SK-N-SH treated with all-trans-retinoic acid at 6 μM for 48 hours (cell line): ENCODE data around the gene MAP3K7.
A peak's percentile ranks its signal among the peaks of the same experiment; 100 is the strongest.

Source experiments
- ATAC-seq: fragments of 200-7000 bp; cut with Tn5 transposase; 3 replicates; pipeline ENCODE4 v1.9.1; 2020; ENCODE audit warnings: mild to moderate bottlenecking, moderate library complexity
- ARNTL ChIP-seq: fragments of 450-650 bp; formaldehyde crosslinking; IDR thresholded peaks from 2 replicates; pipeline ENCODE4 v1.5.0; 2020; ENCODE audit warnings: low read depth, mild to moderate bottlenecking, moderate library complexity, borderline replicate concordance
- BACH2 ChIP-seq: fragments of 250-450 bp; sonication (Bioruptor Pico); IDR thresholded peaks from 2 replicates; pipeline ENCODE4 v1.9.0; 2021; ENCODE audit warnings: mild to moderate bottlenecking, borderline replicate concordance
- CREB5 ChIP-seq: fragments of 250-450 bp; sonication (Bioruptor Pico); IDR thresholded peaks from 2 replicates; pipeline ENCODE4 v1.5.1; 2020; ENCODE audit warnings: low read depth, mild to moderate bottlenecking, moderate library complexity
- CSDC2 ChIP-seq: fragments of 250-450 bp; sonication (Bioruptor Pico); IDR thresholded peaks from 2 replicates; pipeline ENCODE4 v1.5.0; 2020; ENCODE audit warnings: mild to moderate bottlenecking, moderate library complexity
- CSRNP3 ChIP-seq: fragments of 250-450 bp; sonication (Bioruptor Pico); IDR thresholded peaks from 2 replicates; pipeline ENCODE4 v1.5.1; 2021; ENCODE audit warnings: mild to moderate bottlenecking, moderate library complexity
- ESRRG ChIP-seq: fragments of 250-450 bp; sonication (Bioruptor Pico); IDR thresholded peaks from 2 replicates; pipeline ENCODE4 v1.6.1; 2021; ENCODE audit warnings: mild to moderate bottlenecking
- GLIS3 ChIP-seq: fragments of 250-450 bp; sonication (Bioruptor Pico); IDR thresholded peaks from 2 replicates; pipeline ENCODE4 v1.5.0; 2020; ENCODE audit warnings: mild to moderate bottlenecking, moderate library complexity
- ISL1 ChIP-seq: fragments of 250-450 bp; sonication (Bioruptor Pico); IDR thresholded peaks from 2 replicates; pipeline ENCODE4 v2.1.2; 2022; ENCODE audit warnings: mild to moderate bottlenecking, moderate library complexity
- OSR1 ChIP-seq: fragments of 250-450 bp; sonication (Bioruptor Pico); IDR thresholded peaks from 2 replicates; pipeline ENCODE4 v1.8.0; 2022; ENCODE audit warnings: moderate library complexity, mild to moderate bottlenecking, inconsistent platforms
- PATZ1 ChIP-seq: fragments of 250-450 bp; sonication (Bioruptor Pico); IDR thresholded peaks from 2 replicates; pipeline ENCODE4 v1.8.0; 2020; ENCODE audit warnings: mild to moderate bottlenecking, moderate library complexity, borderline replicate concordance
- PPARA ChIP-seq: fragments of 250-450 bp; sonication (Bioruptor Pico); IDR thresholded peaks from 2 replicates; pipeline ENCODE4 v1.5.0; 2020; ENCODE audit warnings: mild to moderate bottlenecking, borderline replicate concordance
- RARB ChIP-seq: fragments of 250-450 bp; sonication (Bioruptor Pico); IDR thresholded peaks from 2 replicates; pipeline ENCODE4 v1.8.0; 2021; ENCODE audit warnings: mild to moderate bottlenecking, moderate library complexity
- SNAI2 ChIP-seq: fragments of 250-450 bp; sonication (Bioruptor Pico); IDR thresholded peaks from 2 replicates; pipeline ENCODE4 v1.5.0; 2020; ENCODE audit warnings: mild to moderate bottlenecking, moderate library complexity
- TCF4 ChIP-seq: fragments of 250-450 bp; sonication (Bioruptor Pico); IDR thresholded peaks from 2 replicates; pipeline ENCODE4 v1.8.0; 2021; ENCODE audit warnings: mild to moderate bottlenecking, moderate library complexity, borderline replicate concordance
- TOX ChIP-seq: fragments of 250-450 bp; sonication (Bioruptor Pico); IDR thresholded peaks from 2 replicates; pipeline ENCODE4 v1.8.0; 2021; ENCODE audit warnings: mild to moderate bottlenecking, moderate library complexity, borderline replicate concordance
- ZC3H10 ChIP-seq: fragments of 250-450 bp; sonication (Bioruptor Pico); IDR thresholded peaks from 2 replicates; pipeline ENCODE4 v1.5.1; 2021; ENCODE audit warnings: mild to moderate bottlenecking, moderate library complexity
- ZFP3 ChIP-seq: fragments of 250-450 bp; sonication (Bioruptor Pico); IDR thresholded peaks from 2 replicates; pipeline ENCODE4 v1.5.0; 2020; ENCODE audit warnings: mild to moderate bottlenecking, moderate library complexity
- ZNF565 ChIP-seq: fragments of 450-650 bp; formaldehyde crosslinking; conservative IDR thresholded peaks from 2 replicates; pipeline ENCODE4 v1.5.0; 2020; ENCODE audit warnings: low read depth, mild to moderate bottlenecking, moderate library complexity
- ZNF70 ChIP-seq: fragments of 450-650 bp; formaldehyde crosslinking; IDR thresholded peaks from 2 replicates; pipeline ENCODE4 v1.5.0; 2020; ENCODE audit warnings: mild to moderate bottlenecking, moderate library complexity
- ZNF8 ChIP-seq: fragments of 450-650 bp; formaldehyde crosslinking; IDR thresholded peaks from 2 replicates; pipeline ENCODE4 v1.5.0; 2020; ENCODE audit warnings: mild to moderate bottlenecking, moderate library complexity
- TF ChIP-seq, protein P1 (sequence below): fragments of 250-450 bp; sonication (Bioruptor Pico); IDR thresholded peaks from 2 replicates; pipeline ENCODE4 v1.5.0; 2020; ENCODE audit warnings: mild to moderate bottlenecking, moderate library complexity
- TF ChIP-seq, protein P2 (sequence below): fragments of 250-450 bp; sonication (Bioruptor Pico); IDR thresholded peaks from 2 replicates; pipeline ENCODE4 v1.8.0; 2021; ENCODE audit warnings: low read depth, mild to moderate bottlenecking, moderate library complexity, borderline replicate concordance

The MAP3K7 gene

GRCh38 chr6:90468080-90468479 lies 118.8 kb downstream of the MAP3K7 start (continued):
- TF ChIP-seq CREB5 (CRISPR knock-in tag) (no peak), RARB (CRISPR knock-in tag) (no peak), ZNF565 (CRISPR knock-in tag) (no peak), GLIS3 (CRISPR knock-in tag) (no peak), TCF4 (no peak), CSRNP3 (CRISPR knock-in tag) (no peak), PPARA (CRISPR knock-in tag) (no peak), ZC3H10 (no peak)
- TF ChIP-seq, all 23 proteins: peak for 0

DNA sequence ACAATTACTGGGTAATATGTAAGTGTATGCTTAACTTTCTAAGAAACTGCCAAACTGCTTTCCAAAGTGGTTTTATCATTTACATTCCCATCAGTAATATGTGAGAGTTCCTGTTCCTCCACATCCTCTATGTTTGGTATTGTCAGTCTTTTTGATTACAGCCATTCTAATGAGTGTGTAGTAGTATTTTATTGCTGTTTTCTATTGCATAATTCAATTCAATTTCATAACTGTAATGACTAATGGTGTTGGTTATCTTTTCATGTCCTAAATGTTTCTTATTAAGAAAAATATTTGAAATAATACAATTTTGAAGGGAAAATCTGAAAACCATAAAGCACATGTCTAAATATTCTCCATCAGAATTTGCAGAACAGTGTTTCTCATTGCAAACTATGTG lies 119.3 kb downstream of the MAP3K7 start:
- no peak for TF ChIP-seq ZNF8 (CRISPR knock-in tag)
- no peak for TF ChIP-seq ZC3H10
- no peak for TF ChIP-seq ESRRG (CRISPR knock-in tag)
- TF ChIP-seq GLIS3 (CRISPR knock-in tag), result no peak
- TF ChIP-seq OSR1, result no peak
- TF ChIP-seq TCF4, result no peak
- no peak for TF ChIP-seq ZNF565 (CRISPR knock-in tag)
- TF ChIP-seq CSDC2 (CRISPR knock-in tag), result no peak
- TF ChIP-seq SNAI2 (CRISPR knock-in tag), result no peak
- no peak for TF ChIP-seq PATZ1 (CRISPR knock-in tag)
- TF ChIP-seq, protein P1, sequence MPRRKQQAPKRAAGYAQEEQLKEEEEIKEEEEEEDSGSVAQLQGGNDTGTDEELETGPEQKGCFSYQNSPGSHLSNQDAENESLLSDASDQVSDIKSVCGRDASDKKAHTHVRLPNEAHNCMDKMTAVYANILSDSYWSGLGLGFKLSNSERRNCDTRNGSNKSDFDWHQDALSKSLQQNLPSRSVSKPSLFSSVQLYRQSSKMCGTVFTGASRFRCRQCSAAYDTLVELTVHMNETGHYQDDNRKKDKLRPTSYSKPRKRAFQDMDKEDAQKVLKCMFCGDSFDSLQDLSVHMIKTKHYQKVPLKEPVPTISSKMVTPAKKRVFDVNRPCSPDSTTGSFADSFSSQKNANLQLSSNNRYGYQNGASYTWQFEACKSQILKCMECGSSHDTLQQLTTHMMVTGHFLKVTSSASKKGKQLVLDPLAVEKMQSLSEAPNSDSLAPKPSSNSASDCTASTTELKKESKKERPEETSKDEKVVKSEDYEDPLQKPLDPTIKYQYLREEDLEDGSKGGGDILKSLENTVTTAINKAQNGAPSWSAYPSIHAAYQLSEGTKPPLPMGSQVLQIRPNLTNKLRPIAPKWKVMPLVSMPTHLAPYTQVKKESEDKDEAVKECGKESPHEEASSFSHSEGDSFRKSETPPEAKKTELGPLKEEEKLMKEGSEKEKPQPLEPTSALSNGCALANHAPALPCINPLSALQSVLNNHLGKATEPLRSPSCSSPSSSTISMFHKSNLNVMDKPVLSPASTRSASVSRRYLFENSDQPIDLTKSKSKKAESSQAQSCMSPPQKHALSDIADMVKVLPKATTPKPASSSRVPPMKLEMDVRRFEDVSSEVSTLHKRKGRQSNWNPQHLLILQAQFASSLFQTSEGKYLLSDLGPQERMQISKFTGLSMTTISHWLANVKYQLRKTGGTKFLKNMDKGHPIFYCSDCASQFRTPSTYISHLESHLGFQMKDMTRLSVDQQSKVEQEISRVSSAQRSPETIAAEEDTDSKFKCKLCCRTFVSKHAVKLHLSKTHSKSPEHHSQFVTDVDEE, result no peak
- TF ChIP-seq ZNF70 (CRISPR knock-in tag), result no peak
- TF ChIP-seq CSRNP3 (CRISPR knock-in tag), result no peak
- no peak for ATAC-seq

- peak; percentile 72 for ATAC-seq
- TF ChIP-seq OSR1, result no peak
- TF ChIP-seq TCF4, result no peak
- no peak for TF ChIP-seq CREB5 (CRISPR knock-in tag)
- no peak for TF ChIP-seq ESRRG (CRISPR knock-in tag)
- TF ChIP-seq ZFP3, result no peak
- TF ChIP-seq ARNTL (CRISPR knock-in tag), result no peak
- TF ChIP-seq ZNF8 (CRISPR knock-in tag), result no peak
- no peak for TF ChIP-seq SNAI2 (CRISPR knock-in tag)
- no peak for TF ChIP-seq RARB (CRISPR knock-in tag)
- no peak for TF ChIP-seq ZNF565 (CRISPR knock-in tag)
- TF ChIP-seq ISL1, result no peak
- no peak for TF ChIP-seq ZC3H10
- no peak for TF ChIP-seq BACH2 (CRISPR knock-in tag)
- TF ChIP-seq PPARA (CRISPR knock-in tag), result no peak
- TF ChIP-seq, protein P2, sequence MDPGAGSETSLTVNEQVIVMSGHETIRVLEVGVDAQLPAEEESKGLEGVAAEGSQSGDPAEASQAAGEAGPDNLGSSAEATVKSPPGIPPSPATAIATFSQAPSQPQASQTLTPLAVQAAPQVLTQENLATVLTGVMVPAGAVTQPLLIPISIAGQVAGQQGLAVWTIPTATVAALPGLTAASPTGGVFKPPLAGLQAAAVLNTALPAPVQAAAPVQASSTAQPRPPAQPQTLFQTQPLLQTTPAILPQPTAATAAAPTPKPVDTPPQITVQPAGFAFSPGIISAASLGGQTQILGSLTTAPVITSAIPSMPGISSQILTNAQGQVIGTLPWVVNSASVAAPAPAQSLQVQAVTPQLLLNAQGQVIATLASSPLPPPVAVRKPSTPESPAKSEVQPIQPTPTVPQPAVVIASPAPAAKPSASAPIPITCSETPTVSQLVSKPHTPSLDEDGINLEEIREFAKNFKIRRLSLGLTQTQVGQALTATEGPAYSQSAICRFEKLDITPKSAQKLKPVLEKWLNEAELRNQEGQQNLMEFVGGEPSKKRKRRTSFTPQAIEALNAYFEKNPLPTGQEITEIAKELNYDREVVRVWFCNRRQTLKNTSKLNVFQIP (CRISPR knock-in tag), result no peak
- no peak for TF ChIP-seq TOX
Measured at GRCh38 chr6:90466154-90466940, 120.5 kb downstream of the MAP3K7 start.
